WTC11 (cell line): Measurements from ENCODE around the gene NNMT.

Experiments used
- ATF2 ChIP-seq: sonication (generic); formaldehyde crosslinking; IDR thresholded peaks from 2 replicates; pipeline ENCODE4 v1.8.1; 2022; ENCODE audit warnings: low read depth, missing genetic modification reagents, borderline replicate concordance
- CREB1 ChIP-seq: sonication (generic); formaldehyde crosslinking; IDR thresholded peaks from 2 replicates; pipeline ENCODE4 v1.8.0; 2023; ENCODE audit warnings: mild to moderate bottlenecking, missing genetic modification reagents
- CTCF ChIP-seq: fragments of 200-600 bp; IDR thresholded peaks from 2 replicates; pipeline ENCODE4 v1.8.0; 2022; ENCODE audit warnings: antibody characterized with exemption
- E2F4 ChIP-seq: sonication (generic); formaldehyde crosslinking; IDR thresholded peaks from 2 replicates; pipeline ENCODE4 v1.8.1; 2022; ENCODE audit warnings: low read depth, mild to moderate bottlenecking, moderate library complexity, missing genetic modification reagents, borderline replicate concordance
- HMGA2 ChIP-seq: fragments of 250-450 bp; sonication (Bioruptor Pico); IDR thresholded peaks from 2 replicates; pipeline ENCODE4 v1.4.0; 2021; ENCODE audit warnings: mild to moderate bottlenecking, moderate library complexity
- IRF2 ChIP-seq: sonication (generic); formaldehyde crosslinking; IDR thresholded peaks from 2 replicates; pipeline ENCODE4 v1.8.0; 2022; ENCODE audit warnings: low read depth, missing genetic modification reagents, borderline replicate concordance
- KAT7 ChIP-seq: sonication (generic); formaldehyde crosslinking; IDR thresholded peaks from 2 replicates; pipeline ENCODE4 v1.8.1; 2023; ENCODE audit warnings: missing genetic modification reagents, mild to moderate bottlenecking, borderline replicate concordance
- MLX ChIP-seq: sonication (generic); formaldehyde crosslinking; IDR thresholded peaks from 2 replicates; pipeline ENCODE4 v1.8.1; 2023; ENCODE audit warnings: mild to moderate bottlenecking, missing genetic modification reagents, moderate library complexity
- PRDM15 ChIP-seq: sonication (generic); formaldehyde crosslinking; IDR thresholded peaks from 2 replicates; pipeline ENCODE4 v1.8.0; 2022; ENCODE audit warnings: missing genetic modification reagents
- RELA ChIP-seq: sonication (generic); formaldehyde crosslinking; IDR thresholded peaks from 2 replicates; pipeline ENCODE4 v1.8.1; 2022; ENCODE audit warnings: missing genetic modification reagents, mild to moderate bottlenecking, borderline replicate concordance
- SMAD3 ChIP-seq: sonication (generic); formaldehyde crosslinking; IDR thresholded peaks from 2 replicates; pipeline ENCODE4 v1.8.0; 2022; ENCODE audit warnings: missing genetic modification reagents, mild to moderate bottlenecking, borderline replicate concordance
- ZNF232 ChIP-seq: sonication (generic); formaldehyde crosslinking; IDR thresholded peaks from 2 replicates; pipeline ENCODE4 v1.8.0; 2022; ENCODE audit warnings: mild to moderate bottlenecking, missing genetic modification reagents
- ZNF281 ChIP-seq: sonication (generic); formaldehyde crosslinking; IDR thresholded peaks from 2 replicates; pipeline ENCODE4 v1.8.0; 2023; ENCODE audit warnings: mild to moderate bottlenecking, missing genetic modification reagents
- ZNF416 ChIP-seq: fragments of 250-450 bp; sonication (Bioruptor Pico); IDR thresholded peaks from 2 replicates; pipeline ENCODE4 v1.9.0; 2021; ENCODE audit warnings: mild to moderate bottlenecking, inconsistent platforms

GRCh38 chr11:114269498-114269897, 26.7 kb upstream of the NNMT start:
- TF ChIP-seq CTCF: no peak
- TF ChIP-seq ZNF416 (CRISPR knock-in tag): no peak
- TF ChIP-seq PRDM15 (CRISPR knock-in tag): no peak
- no peak for TF ChIP-seq SMAD3
- TF ChIP-seq ZNF281 (CRISPR knock-in tag): no peak
- TF ChIP-seq RELA (CRISPR knock-in tag): no peak
- TF ChIP-seq E2F4 (CRISPR knock-in tag): no peak
- TF ChIP-seq ATF2 (CRISPR knock-in tag): no peak
- TF ChIP-seq KAT7 (CRISPR knock-in tag): no peak
- TF ChIP-seq CREB1 (CRISPR knock-in tag): no peak
- no peak for TF ChIP-seq ZNF232
- TF ChIP-seq IRF2 (CRISPR knock-in tag): no peak
- TF ChIP-seq HMGA2: no peak
- TF ChIP-seq MLX (CRISPR knock-in tag): no peak
